Measurements from ENCODE around the gene STOML2.

Gene STOML2

GRCh38 chr9:35072461-35073278 lies 30.3 kb downstream of the STOML2 start, which contains the start of gene VCP:
TSS of gene VCP (minus strand) at chr9:35072625. CDS start at chr9:35072353, 272 bp downstream.
- peaks cover 42 to 78% (median 73%) of the 10 kb centered on the region in 11 experiments for H3K36me3 ChIP-seq
- peak within 1 kb of the TSS; percentile 97 to 100 (median 99) for H3K27ac ChIP-seq
- H3K4me3 ChIP-seq, result peak within 1 kb of the TSS; percentile 78 to 96 (median 84)
- H3K9ac ChIP-seq, result peak within 1 kb of the TSS; percentile 97 to 99 (median 98)
- no peaks in the 10 kb centered on the region for H3K9me3 ChIP-seq (replicated peaks in 1 of 11)
- H3K27me3 ChIP-seq, result no peaks in the 10 kb centered on the region
- H3K4me1 ChIP-seq, result peaks cover 26 to 52% (median 38%) of the 10 kb centered on the region in 10 experiments
- H4K20me1 ChIP-seq, result peaks cover 42 to 54% (median 44%) of the 10 kb centered on the region in 11 experiments
- TF ChIP-seq Cebpa-rat (IDR thresholded peaks at IDR 0.05), result no peak
- peak within 1 kb of the TSS; percentile 80 to 99 (median 96) for H3K4me2 ChIP-seq

DNA sequence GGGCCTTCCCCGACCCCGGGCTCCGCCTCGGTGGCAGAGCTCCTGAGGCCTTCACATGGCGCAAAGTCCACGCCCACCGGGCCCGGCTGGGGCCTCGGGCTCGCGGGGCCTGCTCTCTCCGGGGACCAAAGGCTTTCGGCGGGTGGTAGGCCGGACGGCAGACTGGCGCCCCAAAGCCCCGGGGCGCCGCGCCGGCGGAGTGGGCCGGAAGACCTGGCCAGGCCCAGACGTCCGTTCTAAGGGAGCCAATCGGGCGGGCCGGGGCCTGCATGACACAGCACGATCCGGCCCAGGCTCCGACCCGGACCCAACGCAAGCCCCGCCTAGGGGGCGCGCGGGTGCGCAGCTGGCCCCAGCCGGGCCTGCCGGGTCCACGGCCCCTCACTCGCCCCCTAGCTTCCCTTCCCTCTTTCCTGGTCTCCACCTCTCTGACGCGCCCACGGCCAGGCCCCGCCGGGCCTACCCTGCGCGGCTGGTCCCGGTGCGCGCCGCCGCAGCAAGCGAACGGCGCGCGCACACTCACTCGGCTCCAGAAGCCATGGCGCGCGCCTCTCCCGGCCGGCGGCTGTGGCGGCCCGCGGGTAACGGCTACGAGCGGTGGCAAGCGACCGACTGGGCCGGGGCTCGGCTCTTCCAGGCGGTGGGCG lies 31.0 kb downstream of the STOML2 start:
- peaks cover 49 to 80% (median 74%) of the 10 kb centered on the region in 11 experiments for H3K36me3 ChIP-seq
- H3K4me3 ChIP-seq, result peak overlapping the region; percentile 78 to 96 (median 84)
- no peak for TF ChIP-seq Cebpa-rat (IDR thresholded peaks at IDR 0.05)
- H3K4me1 ChIP-seq, result peaks cover 19 to 45% (median 31%) of the 10 kb centered on the region in 10 experiments
- no peaks in the 10 kb centered on the region for H3K27me3 ChIP-seq
- peak overlapping the region; percentile 97 to 99 (median 98) for H3K9ac ChIP-seq
- peaks cover 49 to 56% (median 51%) of the 10 kb centered on the region in 11 experiments for H4K20me1 ChIP-seq
- H3K4me2 ChIP-seq, result peak overlapping the region; percentile 80 to 99 (median 96)
- no peaks in the 10 kb centered on the region for H3K9me3 ChIP-seq (replicated peaks in 1 of 11)
- H3K27ac ChIP-seq, result peak overlapping the region; percentile 97 to 100 (median 99)

DNA sequence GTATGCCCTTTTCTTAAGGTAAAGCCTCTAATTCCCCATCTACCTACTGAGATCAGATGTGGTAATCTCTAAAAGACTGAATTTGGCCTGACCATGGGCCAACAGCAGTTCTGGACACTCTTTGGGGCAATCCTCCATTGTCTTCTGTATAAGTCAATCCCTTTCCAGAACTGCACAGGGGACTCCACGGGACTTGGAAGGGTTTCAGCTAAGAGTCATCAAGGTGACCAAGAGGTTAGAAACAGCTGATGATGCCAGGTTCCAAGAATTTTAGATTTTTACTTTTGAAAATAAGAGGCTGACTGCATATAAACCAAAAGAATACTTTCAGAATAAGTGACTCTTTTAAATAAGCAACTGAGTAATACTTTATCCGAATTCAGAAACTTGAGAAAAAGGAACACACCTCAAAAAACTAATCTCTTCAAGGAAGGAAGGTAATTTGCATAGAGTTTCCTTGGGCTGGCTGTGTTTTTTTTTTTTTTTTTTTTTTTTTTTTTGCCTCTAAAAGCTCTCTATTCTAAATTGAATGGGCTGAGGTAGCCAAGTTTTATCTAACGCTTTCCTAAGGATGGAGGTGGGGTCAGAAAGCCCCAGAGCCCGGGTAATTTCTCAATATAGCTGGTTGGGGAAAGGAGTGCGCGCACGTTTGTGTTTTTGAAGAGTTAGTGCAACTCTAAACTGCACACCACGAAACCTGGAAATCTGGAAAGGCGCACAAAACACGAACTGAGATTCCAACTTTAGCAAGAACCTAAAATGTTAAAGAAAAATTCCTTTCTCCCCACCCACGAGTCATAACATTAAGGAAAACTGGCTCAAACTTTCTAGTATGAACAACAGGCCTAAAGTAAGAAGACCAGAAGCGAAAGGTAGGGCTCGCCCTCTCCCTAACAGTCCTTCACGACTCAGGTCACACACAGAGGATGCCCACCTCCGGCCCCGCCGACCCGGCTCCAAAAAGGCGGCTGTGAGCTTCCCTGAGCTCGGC lies 31.8 kb downstream of the STOML2 start:
- peak overlapping the region; percentile 78 to 96 (median 84) for H3K4me3 ChIP-seq
- H3K9me3 ChIP-seq (replicated peaks in 1 of 11), result no peaks in the 10 kb centered on the region
- peak overlapping the region; percentile 97 to 99 (median 98) for H3K9ac ChIP-seq
- H3K27ac ChIP-seq, result peak overlapping the region; percentile 97 to 100 (median 99)
- H4K20me1 ChIP-seq, result peaks cover 58 to 62% (median 60%) of the 10 kb centered on the region in 11 experiments
- peaks cover 57 to 80% (median 74%) of the 10 kb centered on the region in 11 experiments for H3K36me3 ChIP-seq
- no peak for TF ChIP-seq Cebpa-rat (IDR thresholded peaks at IDR 0.05)
- no peaks in the 10 kb centered on the region for H3K27me3 ChIP-seq
- H3K4me2 ChIP-seq, result peak overlapping the region; percentile 80 to 99 (median 96)
- peaks cover 19 to 41% (median 29%) of the 10 kb centered on the region in 10 experiments for H3K4me1 ChIP-seq

GRCh38 chr9:35069020-35069419 lies 33.9 kb downstream of the STOML2 start:
- peak overlapping the region in 1 of 10 experiments; percentile 96; a peak in 2 of 20 replicates for H3K4me3 ChIP-seq
- peak overlapping the region; percentile 80 to 99 (median 96); a peak in 20 of 22 replicates for H3K4me2 ChIP-seq
- no peak overlapping the region for H3K27ac ChIP-seq
- no peak for TF ChIP-seq Cebpa-rat (IDR thresholded peaks at IDR 0.05)
- peaks cover 76 to 83% (median 80%) of the 10 kb centered on the region in 11 experiments for H4K20me1 ChIP-seq
- H3K27me3 ChIP-seq, result no peaks in the 10 kb centered on the region
- H3K4me1 ChIP-seq, result peaks cover 19 to 41% (median 29%) of the 10 kb centered on the region in 10 experiments
- H3K9ac ChIP-seq, result peak overlapping the region in 1 of 11 experiments; percentile 12; a peak in 2 of 22 replicates
- peaks cover 58 to 80% (median 74%) of the 10 kb centered on the region in 11 experiments for H3K36me3 ChIP-seq
- H3K9me3 ChIP-seq (replicated peaks in 1 of 11), result no peaks in the 10 kb centered on the region

GRCh38 chr9:35067056-35067455 lies 35.9 kb downstream of the STOML2 start:
- H3K4me2 ChIP-seq, result no peak overlapping the region
- H3K27me3 ChIP-seq, result no peaks in the 10 kb centered on the region
- peaks cover 72 to 93% (median 87%) of the 10 kb centered on the region in 11 experiments for H3K36me3 ChIP-seq
- no peak for TF ChIP-seq Cebpa-rat (IDR thresholded peaks at IDR 0.05)
- H3K9ac ChIP-seq, result no peak overlapping the region
- H3K27ac ChIP-seq, result no peak overlapping the region
- H3K9me3 ChIP-seq (replicated peaks in 1 of 11), result no peaks in the 10 kb centered on the region
- peaks cover 15 to 33% (median 24%) of the 10 kb centered on the region in 10 experiments for H3K4me1 ChIP-seq
- peaks cover 90 to 100% (median 99%) of the 10 kb centered on the region in 11 experiments for H4K20me1 ChIP-seq
- H3K4me3 ChIP-seq, result no peak overlapping the region

DNA sequence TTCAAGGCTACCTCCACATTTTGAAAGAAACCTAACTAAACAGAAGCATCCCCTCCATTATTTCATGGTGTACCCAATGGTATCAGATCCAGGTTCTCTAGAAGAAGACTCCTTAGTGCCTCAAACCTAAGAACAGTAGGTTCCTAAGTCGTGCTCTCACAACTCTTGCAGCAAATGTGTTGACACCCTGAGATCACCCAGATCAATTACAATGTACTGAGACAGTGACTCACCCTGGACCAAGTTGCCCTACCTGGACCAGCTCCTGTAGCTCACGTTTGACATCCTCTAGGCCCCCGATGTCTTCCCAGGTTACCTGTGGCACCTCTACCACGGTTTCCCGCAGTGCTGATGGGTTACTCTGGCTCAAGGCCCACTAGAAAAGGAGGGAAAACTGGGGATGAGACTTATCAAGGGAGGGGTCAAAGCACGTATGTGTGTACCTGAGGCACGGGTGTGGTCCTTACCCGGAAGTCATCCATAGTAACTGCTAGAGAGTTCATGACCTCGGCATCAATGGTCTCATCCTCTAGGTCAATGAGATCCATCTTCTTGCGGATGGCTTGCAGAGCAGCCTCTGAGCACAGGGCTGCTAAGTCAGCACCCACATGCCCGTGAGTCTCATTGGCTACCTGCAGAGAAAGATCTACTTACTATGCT lies 42.3 kb downstream of the STOML2 start:
- H3K4me2 ChIP-seq, result no peak overlapping the region
- H3K36me3 ChIP-seq, result peaks cover 100% of the 10 kb centered on the region in 11 experiments
- peaks cover 70 to 100% (median 97%) of the 10 kb centered on the region in 11 experiments for H4K20me1 ChIP-seq

GRCh38 chr9:35059438-35059837 lies 43.5 kb downstream of the STOML2 start:
- peaks cover 59 to 100% (median 96%) of the 10 kb centered on the region in 11 experiments for H4K20me1 ChIP-seq
- no peaks in the 10 kb centered on the region for H3K4me1 ChIP-seq
- no peak overlapping the region for H3K4me2 ChIP-seq
- no peak for TF ChIP-seq Cebpa-rat (IDR thresholded peaks at IDR 0.05)
- H3K27me3 ChIP-seq, result no peaks in the 10 kb centered on the region
- H3K9me3 ChIP-seq (replicated peaks in 1 of 11), result no peaks in the 10 kb centered on the region
- H3K9ac ChIP-seq, result no peak overlapping the region
- H3K4me3 ChIP-seq, result no peak overlapping the region
- no peak overlapping the region for H3K27ac ChIP-seq
- H3K36me3 ChIP-seq, result peaks cover 100% of the 10 kb centered on the region in 11 experiments

More for the DNA sequence above, 42.3 kb downstream of the STOML2 start:
- no peak overlapping the region for H3K4me3 ChIP-seq
- H3K9me3 ChIP-seq (replicated peaks in 1 of 11), result no peaks in the 10 kb centered on the region
- H3K27ac ChIP-seq, result no peak overlapping the region
- H3K9ac ChIP-seq, result no peak overlapping the region
- no peak for TF ChIP-seq Cebpa-rat (IDR thresholded peaks at IDR 0.05)
- H3K27me3 ChIP-seq, result no peaks in the 10 kb centered on the region
- H3K4me1 ChIP-seq, result no peaks in the 10 kb centered on the region

GRCh38 chr9:35057271-35057620 lies 45.7 kb downstream of the STOML2 start:
- H3K4me2 ChIP-seq, result no peak overlapping the region
- no peak for TF ChIP-seq Cebpa-rat (IDR thresholded peaks at IDR 0.05)
- no peak overlapping the region for H3K4me3 ChIP-seq
- peaks cover 39 to 100% (median 95%) of the 10 kb centered on the region in 11 experiments for H4K20me1 ChIP-seq
- H3K9me3 ChIP-seq (replicated peaks in 1 of 11), result no peaks in the 10 kb centered on the region
- H3K27me3 ChIP-seq, result no peaks in the 10 kb centered on the region
- no peaks in the 10 kb centered on the region for H3K4me1 ChIP-seq
- no peak overlapping the region for H3K27ac ChIP-seq
- peaks cover 96 to 100% (median 99%) of the 10 kb centered on the region in 11 experiments for H3K36me3 ChIP-seq
- no peak overlapping the region for H3K9ac ChIP-seq
